ENCODE data around the gene CHML. TPM values are rescaled to one million over a fixed set of nuclear protein-coding genes. Genes with fewer than 3 reads are reported as not detected.
"Not testable (repeated sequence)": the region's sequence is repeated elsewhere in the genome, so short reads cannot be mapped to it uniquely, and the experiment has no call there.

Gene CHML
- total RNA-seq, 4 donors from 2014 or later = 1.6 to 14.6 (median 12.9) TPM

- Histone ChIP-seq H3K36me3 (no peaks in the 10 kb centered on the region), H3K27me3 (no peaks in the 10 kb centered on the region), H3K9me3 (no peaks in the 10 kb centered on the region), H3K4me1 (no peaks in the 10 kb centered on the region), H3K27ac (no peak overlapping the region), H3K4me3 (no peak overlapping the region)
- DNase-seq = no peak
- TF ChIP-seq POLR2A (IDR thresholded peaks at IDR 0.05) = no peak
- TF ChIP-seq POLR2AphosphoS5 (IDR thresholded peaks at IDR 0.05) = no peak
- TF ChIP-seq CTCF (IDR thresholded peaks at IDR 0.05) = no peak
- TF ChIP-seq EP300 (IDR thresholded peaks at IDR 0.05; ENCODE audit: low read depth) = no peak
- intact Hi-C loops (cut with DNase I; ENCODE audit: low total_unique reads) = no loop called here
- in situ Hi-C loops (cut with MboI; ENCODE audit: low pct_ligation_motif_present in 1 of 4, low pct_unique_long_range_greater_than_20kb in 1 of 4, low sequenced_read_pairs in 3 of 4) = no loop called here
- WGBS, 2 donors (ENCODE audit: low coverage in 1 of 2) = 51 to 85% methylated on average over 1 of the region's 1 CpG
Observed at GRCh38 chr1:241672301-241672700, 32.1 kb upstream of the CHML start.

GRCh38 chr1:241666419-241666818, 26.2 kb upstream of the CHML start:
- 83 to 84% methylated on average over 3 of the region's 3 CpGs for WGBS, 2 donors (ENCODE audit: low coverage in 1 of 2)

GRCh38 chr1:241660424-241660972, 20.3 kb upstream of the CHML start:
- 73 to 82% methylated on average over 5 of the region's 5 CpGs for WGBS, 2 donors (ENCODE audit: low coverage in 1 of 2)
- in situ Hi-C loops (cut with MboI; ENCODE audit: low pct_ligation_motif_present in 1 of 4, low pct_unique_long_range_greater_than_20kb in 1 of 4, low sequenced_read_pairs in 3 of 4) (no loop called here), intact Hi-C loops (cut with DNase I; ENCODE audit: low total_unique reads) (no loop called here)
- no peak overlapping the region for H3K27ac ChIP-seq
- no peak for DNase-seq
- H3K36me3 ChIP-seq = no peaks in the 10 kb centered on the region
- TF ChIP-seq POLR2AphosphoS5 (IDR thresholded peaks at IDR 0.05) = no peak
- TF ChIP-seq CTCF (IDR thresholded peaks at IDR 0.05) = no peak
- TF ChIP-seq EP300 (IDR thresholded peaks at IDR 0.05; ENCODE audit: low read depth) = no peak
- TF ChIP-seq POLR2A (IDR thresholded peaks at IDR 0.05) = no peak
- H3K9me3 ChIP-seq = no peaks in the 10 kb centered on the region
- no peaks in the 10 kb centered on the region for H3K4me1 ChIP-seq
- H3K4me3 ChIP-seq = no peak overlapping the region
- no peaks in the 10 kb centered on the region for H3K27me3 ChIP-seq

More at GRCh38 chr1:241666419-241666818, 26.2 kb upstream of the CHML start:
- Histone ChIP-seq H3K27me3 (no peaks in the 10 kb centered on the region), H3K4me1 (no peaks in the 10 kb centered on the region), H3K9me3 (no peaks in the 10 kb centered on the region), H3K27ac (no peak overlapping the region), H3K4me3 (no peak overlapping the region), H3K36me3 (no peaks in the 10 kb centered on the region)
- no peak for TF ChIP-seq POLR2A (IDR thresholded peaks at IDR 0.05)
- no peak for TF ChIP-seq POLR2AphosphoS5 (IDR thresholded peaks at IDR 0.05)
- no peak for TF ChIP-seq EP300 (IDR thresholded peaks at IDR 0.05; ENCODE audit: low read depth)
- TF ChIP-seq CTCF (IDR thresholded peaks at IDR 0.05) = no peak
- DNase-seq = no peak
- intact Hi-C loops (cut with DNase I; ENCODE audit: low total_unique reads) (no loop called here), in situ Hi-C loops (cut with MboI; ENCODE audit: low pct_ligation_motif_present in 1 of 4, low pct_unique_long_range_greater_than_20kb in 1 of 4, low sequenced_read_pairs in 3 of 4) (no loop called here)

- H3K27ac ChIP-seq; H3K4me3 ChIP-seq; H3K36me3 ChIP-seq; in situ Hi-C loops (cut with MboI; ENCODE audit: low pct_ligation_motif_present in 1 of 4, low pct_unique_long_range_greater_than_20kb in 1 of 4, low sequenced_read_pairs in 3 of 4); H3K9me3 ChIP-seq; intact Hi-C loops (cut with DNase I; ENCODE audit: low total_unique reads); DNase-seq; H3K4me1 ChIP-seq; H3K27me3 ChIP-seq: not testable (repeated sequence)
- WGBS, 2 donors (ENCODE audit: low coverage in 1 of 2) = 87 to 100% methylated on average over 2 of the region's 2 CpGs
Observed at GRCh38 chr1:241659016-241659415, 18.8 kb upstream of the CHML start.
